ENCODE results near the gene CDC37. TPM values are rescaled to one million over a fixed set of nuclear protein-coding genes. Genes with fewer than 3 reads are reported as not detected.
"Not testable (repeated sequence)": the region's sequence is repeated elsewhere in the genome, so short reads cannot be mapped to it uniquely, and the experiment has no call there.

Gene CDC37
- total RNA-seq, 2 donors from 2014 or later, result 106 to 109 TPM

DNA sequence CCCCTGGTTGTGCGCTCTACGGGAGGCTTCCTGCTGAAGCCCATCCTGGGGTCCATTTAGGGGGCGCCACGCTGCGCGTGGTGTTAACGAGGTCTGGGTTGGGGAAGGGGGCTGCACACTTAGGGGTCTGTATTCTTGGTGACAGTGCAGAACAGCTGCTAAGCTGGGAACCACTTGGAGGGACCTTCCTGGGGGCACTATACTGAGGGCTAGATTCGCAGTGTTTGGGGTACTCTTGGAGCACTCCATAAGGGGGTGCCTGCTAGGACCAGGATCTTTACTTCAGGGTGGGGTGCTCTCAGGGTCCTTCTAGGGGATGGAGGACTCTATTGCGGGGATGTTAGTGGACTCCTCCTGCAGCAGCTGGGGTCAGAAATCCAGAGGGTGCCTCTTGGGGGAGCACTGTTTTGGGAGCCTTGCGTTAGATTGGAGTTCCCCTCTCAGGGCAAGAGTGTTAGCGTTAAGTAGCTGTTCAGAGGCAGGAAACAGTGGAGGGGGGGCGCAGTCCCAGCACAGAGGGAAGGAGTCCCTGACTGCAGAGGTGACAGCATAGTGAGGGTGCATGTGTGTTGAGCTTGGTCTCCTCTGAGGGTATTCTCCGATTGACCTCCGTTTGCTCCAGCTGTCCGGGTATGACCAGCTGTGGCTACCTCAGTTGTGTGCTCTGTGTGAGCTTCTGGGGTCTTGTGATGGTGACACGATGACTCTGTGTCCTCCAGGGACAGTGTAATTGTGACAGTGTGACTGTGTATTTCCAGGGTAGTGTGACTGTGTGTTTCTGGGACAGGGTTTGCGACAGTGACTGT is 18.1 kb upstream of the CDC37 start:
- no peak for DNase-seq (ENCODE audit: low spot score)
- intact Hi-C loops (cut with DNase I), result no loop called here

DNA sequence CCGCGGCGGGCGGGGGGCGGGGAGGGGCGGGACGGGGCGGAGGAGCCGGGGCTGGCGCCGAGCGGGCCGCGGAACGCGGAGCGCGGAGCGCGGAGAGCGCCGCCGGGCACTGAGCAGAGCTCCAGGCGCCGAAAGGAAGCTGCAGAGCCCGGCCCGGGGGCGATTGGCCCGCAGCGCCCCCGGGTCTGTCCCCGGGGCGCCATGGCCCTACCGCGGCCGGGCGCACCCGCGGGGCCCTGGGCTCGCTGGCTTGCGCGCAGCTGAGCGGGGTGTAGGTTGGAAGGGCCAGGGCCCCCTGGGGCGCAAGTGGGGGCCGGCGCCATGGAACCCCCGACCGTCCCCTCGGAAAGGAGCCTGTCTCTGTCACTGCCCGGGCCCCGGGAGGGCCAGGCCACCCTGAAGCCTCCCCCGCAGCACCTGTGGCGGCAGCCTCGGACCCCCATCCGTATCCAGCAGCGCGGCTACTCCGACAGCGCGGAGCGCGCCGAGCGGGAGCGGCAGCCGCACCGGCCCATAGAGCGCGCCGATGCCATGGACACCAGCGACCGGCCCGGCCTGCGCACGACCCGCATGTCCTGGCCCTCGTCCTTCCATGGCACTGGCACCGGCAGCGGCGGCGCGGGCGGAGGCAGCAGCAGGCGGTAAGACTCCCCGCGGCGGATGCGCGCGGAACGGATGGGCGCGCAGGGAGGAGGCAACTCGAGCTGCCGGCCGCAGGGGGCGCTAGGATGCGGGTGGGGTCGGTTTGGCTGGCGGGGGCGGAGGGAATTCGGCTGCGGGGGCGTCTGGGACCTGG is 17.3 kb upstream of the CDC37 start, which contains the start of gene PDE4A:
TSS of gene PDE4A (plus strand) at position 95 of the 796 bp plus-strand sequence. CDS start at position 322, 227 bp downstream.
- peak; percentile 84 for DNase-seq (ENCODE audit: low spot score)
- intact Hi-C loops (cut with DNase I), result no loop called here

DNA sequence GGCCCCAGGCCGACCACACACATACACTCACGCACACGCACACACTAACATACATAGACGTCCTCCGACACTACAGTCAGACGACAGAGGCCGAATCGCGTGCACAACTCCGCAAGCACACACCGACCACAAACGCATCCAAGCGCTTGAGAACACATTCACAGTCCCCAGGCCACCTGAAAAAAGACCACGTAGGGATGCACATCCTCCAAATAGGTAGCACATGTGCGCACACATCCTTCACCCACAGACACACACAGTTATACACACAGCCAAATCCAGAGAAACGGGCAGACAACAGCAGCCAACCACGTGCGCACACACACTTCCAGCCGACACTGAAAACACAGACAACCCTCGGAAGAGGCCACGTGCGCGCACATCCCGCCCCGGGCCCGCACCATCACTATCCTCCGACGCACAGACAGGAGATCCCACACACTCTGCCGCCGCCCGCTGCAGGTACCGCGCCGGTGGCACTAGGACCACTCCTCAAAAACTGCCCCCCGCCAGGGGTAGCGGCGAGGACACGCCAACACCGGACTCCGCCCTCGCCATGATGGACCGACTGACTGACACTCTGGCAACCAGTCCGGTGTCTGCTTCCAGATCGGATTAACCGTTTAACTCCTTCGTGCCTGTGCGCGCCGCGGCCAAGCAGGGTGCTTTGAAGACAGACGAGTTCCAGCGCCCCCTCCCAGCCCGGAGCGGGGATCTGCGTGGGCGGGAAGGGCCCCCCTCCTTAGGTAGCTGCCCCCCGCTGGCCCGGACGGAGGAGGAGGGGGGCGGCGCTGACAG is 16.5 kb upstream of the CDC37 start:
- intact Hi-C loops (cut with DNase I), result no loop called here
- peak; percentile 82 for DNase-seq (ENCODE audit: low spot score)

DNA sequence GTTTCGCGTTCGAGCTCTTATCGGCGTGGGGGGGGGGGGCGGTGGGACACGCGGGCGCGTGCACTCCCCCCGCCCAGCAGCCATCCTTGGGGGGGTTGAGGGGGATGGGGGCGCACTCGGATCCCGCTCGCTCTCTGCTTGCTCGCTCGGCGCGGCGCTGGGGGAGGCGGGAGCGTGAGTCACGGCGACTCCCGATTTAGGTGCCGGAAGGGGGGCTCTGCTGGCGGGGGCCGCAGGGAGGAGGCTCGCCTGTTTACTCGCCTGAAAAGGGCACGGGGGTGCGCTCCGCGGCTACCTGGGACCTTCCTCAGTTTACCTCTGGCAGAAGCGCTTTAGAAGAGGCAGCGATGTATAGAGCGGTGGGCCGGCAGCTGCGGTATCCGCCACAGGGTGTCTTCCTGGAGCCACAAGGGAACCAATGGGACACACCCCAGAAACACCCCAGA is 15.9 kb upstream of the CDC37 start:
- intact Hi-C loops (cut with DNase I), result no loop called here
- DNase-seq (ENCODE audit: low spot score), result no peak

DNA sequence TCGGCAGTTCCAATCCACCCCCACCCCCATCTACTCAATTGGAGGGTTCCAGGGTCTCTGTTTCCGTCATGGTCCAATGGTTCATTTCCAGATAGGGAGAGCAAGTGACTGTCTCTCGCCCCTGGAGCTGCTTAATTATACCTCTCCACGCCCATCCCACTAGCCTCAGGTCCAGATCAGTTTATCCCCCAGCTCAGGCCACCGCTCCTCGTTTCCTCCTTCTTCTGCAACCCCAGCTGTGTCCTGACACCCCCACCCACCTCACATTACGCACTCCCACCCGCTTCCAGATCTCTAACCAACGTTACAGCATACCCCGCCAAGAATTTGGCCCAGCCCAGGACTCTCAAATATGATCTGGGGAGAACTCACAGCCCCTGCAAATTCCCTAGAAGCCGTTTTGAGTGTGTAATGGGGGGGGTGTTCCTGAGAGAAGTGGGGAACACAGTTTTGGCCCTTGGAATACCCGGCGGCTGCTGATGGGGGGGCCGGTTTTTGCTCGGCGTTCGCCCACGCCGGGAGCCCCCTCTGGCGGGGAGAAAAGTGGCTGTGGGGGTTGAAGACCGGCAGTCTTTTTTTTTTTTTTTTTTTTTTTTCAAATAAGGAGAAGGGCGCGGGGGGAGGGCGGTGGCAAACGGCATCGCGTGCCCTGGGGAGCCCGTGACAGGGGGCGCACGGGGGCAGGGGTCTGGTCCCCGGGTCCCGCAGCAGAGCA is 15.3 kb upstream of the CDC37 start:
- intact Hi-C loops (cut with DNase I), result no loop called here
- DNase-seq (ENCODE audit: low spot score), result no peak

DNA sequence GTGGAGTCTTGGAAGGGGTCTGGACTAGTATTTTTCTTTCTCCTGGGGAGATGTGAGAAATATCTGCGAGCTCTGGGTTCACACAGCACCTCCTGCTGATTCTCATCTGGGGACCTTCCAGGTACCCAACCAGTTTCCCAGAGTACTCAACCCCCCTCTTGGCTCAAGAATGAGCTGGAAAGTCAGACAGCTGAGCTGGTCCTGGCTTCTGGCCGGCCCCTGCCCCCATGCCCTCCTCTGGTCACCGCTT is 14.8 kb upstream of the CDC37 start:
- intact Hi-C loops (cut with DNase I), result no loop called here
- no peak for DNase-seq (ENCODE audit: low spot score)

DNA sequence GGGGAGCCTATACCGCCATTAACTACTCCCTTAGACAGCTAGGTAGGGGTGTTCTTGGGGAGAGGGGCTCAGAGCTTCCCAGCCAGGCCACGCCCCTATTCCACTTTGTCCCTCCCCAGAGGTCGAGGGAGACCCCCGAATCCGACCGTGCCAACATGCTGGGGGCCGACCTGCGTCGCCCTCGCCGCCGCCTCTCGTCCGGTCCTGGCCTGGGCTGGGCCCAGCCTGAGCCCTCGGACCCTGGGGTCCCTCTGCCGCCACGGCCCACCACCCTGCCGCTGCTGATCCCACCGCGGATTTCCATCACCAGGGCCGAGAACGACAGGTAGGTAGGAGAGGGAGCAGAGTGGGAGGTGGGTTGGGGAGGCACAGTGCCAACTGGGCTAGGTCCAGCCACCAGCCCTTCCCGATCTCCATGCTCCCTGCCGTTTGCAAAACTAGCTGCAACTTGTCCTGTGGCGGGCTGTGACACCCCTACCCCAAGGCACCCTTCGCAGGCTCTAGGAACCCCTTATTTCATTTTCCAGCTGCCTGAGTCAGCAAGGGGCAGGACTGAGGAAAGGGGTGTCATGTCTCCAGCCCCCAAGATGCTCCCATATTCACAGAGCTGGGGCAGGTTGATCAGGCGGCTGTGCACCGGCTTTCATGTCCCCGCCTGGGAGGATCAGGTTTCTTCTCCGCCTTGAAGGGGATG is 14.3 kb upstream of the CDC37 start:
- DNase-seq (ENCODE audit: low spot score), result no peak

DNA sequence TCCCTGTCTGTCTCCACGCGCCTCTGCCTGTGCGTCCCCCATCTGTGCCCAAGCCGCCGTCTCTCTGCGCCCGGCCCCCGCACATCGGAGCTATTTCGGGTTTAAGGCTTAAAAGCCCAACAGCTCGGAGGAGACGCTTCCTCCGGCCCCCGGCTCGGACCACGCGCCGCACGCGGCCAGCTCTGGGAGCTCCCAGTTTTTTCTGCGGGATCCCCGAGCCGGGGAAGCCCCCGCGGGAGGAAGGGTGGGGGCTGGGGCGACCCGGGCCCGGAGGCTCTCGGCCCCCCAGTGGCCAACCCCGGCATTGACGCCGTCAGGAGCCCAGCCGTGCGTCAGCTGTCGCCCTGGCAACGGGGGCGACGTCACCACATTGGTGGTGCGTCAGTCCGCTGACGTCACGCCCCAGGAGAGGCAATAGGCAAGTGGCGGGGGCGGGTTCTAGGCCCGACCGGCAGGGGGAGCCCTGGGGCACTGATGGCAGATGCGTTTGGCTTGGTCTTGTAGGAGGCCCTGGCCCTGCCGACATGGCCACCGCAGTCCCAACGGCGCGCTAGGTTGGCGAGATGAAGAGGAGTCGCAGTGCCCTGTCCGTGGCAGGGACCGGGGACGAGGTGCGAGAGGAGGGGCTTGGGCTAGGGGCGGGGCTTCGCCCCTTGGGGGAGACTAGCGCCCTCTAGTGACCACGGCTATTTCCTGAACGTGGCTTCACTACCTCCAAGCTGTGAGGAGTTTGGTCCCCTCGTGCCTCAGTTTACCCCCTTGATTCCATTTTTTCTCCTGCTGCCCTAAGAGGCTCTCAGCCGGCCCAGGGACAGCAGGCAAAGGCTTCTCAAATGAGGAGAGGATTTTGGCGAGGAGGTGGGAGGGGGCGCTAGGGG is 13.3 kb upstream of the CDC37 start:
- intact Hi-C loops (cut with DNase I), result no loop called here
- DNase-seq (ENCODE audit: low spot score), result peak; percentile 96

More for the DNA sequence above, 14.3 kb upstream of the CDC37 start:
- intact Hi-C loops (cut with DNase I), result no loop called here

DNA sequence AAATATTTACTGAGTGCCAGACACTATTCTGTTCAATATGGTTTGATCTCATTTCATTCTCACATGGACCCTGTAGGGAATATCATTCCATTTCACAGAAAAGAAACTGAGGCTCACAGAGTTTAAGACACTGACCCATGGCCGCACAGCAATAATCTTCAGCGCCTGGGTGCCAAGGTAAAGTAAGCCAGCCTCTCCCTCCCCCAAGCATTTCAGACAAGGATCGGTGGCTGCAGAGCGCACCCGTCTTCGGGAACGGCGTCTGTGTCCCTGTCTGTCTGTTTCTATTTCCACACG is 12.7 kb upstream of the CDC37 start:
- intact Hi-C loops (cut with DNase I), result no loop called here
- no peak for DNase-seq (ENCODE audit: low spot score)

DNA sequence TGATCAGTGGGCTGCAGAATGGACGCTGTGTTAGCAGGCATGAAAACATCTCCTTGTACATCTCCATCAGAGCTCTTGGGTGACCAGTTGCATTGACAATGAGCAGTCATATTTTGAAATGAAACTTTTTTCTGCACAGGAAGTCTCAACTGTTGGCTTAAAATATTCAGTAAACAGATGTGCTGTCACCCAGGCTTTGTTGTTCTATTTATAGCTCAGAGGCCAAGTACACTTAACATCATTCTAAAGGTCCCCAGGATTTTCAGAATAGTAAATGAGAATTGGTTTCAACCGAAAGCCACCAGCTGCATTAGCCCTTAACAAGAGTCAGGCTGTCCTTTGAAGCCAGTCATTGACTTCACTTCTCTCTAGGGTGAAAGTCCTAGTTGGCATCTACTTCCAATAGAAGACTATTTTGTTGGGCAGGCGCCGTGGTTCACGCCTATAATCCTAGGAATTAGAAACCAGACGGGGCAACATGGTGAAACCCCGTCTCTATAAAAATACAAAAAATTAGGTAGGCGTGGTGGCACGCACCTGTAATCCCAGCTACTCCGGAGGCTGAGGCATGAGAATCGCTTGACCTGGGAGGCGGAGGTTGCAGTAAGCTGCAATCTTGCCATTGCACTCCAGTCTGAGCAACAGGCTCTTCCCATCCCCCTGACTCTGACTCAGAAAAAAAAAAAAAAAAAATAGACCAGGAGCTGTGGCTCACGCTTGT is 9.1 kb upstream of the CDC37 start:
- no peak for DNase-seq (ENCODE audit: low spot score)
- intact Hi-C loops (cut with DNase I), result no loop called here

DNA sequence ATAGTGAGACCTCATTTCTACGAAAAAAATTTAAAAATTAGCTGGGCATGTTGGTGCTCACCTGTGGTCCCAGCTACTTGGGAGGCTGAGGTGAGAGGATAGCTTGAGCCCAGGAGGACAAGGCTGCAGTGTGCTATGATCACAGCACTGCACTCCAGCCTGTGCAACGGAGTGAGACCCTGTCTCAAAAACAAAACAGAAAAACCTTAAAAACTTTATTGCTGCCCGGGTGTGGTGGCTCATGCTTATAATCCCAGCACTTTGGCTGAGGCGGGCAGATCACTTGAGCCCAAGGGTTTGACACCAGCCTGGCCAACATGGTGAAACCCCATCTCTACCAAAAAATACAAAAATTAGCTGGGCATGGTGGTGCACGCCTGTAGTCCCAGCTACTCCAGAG is 7.9 kb upstream of the CDC37 start:
- intact Hi-C loops (cut with DNase I); DNase-seq (ENCODE audit: low spot score): not testable (repeated sequence)

DNA sequence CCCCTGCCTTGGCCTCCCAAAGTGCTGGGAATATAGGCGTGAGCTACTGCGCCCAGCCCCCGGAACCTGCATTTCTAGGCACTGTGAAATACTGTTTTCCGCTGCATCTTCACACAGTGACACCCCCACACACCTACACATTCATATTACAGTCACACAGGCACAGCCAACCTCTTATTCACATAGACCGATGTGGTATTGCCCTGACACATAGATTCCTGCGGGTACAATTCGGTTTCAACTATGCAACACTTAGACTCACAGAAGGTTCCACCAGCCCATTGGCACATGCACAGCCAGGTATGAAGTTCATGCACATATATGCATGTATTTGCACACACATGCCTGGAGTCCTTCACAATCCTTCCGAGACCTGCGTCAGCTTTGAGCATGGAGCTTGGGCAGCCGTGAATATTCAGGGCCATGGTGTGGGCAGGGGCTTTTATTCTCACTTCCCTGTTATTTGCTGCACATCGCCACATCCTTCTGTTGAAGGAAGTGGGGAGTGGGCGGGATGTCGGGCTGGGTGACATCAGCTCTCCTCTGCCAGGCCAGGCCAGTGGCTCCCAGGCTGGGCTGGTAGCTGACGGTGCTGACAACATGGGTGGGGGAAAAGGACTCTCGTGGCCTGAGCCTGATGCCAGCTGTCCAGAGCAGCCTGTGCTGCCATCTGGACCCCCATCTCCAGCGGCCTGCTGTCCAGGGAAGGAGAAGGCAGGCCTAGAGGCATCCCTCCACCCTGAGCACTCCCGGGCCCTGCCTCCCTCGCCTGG is 5.4 kb upstream of the CDC37 start:
- no peak for DNase-seq (ENCODE audit: low spot score)
- intact Hi-C loops (cut with DNase I), result loop anchor here (1.0 to 10.0 kb wide), 2 partner anchors 15 to 166 kb away; no protein-coding TSS in a partner anchor

DNA sequence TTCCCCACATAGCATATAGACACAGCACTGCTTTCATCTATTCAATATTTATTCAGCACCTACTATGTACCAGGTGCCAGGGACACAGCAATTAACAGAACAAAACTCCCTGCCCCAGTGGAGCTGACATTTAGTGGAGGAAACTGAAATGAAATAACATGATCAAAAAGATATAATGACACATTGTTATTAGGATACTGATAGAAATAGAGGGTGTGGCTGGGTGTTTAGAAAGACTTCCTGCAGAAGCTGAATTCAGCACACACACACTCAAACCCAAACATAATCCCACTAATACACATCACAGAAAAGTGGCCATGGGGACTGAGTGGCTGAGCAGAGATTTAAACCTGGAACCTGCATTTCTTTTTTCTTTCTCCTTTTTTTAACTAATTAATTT is 3.8 kb upstream of the CDC37 start:
- DNase-seq (ENCODE audit: low spot score), result no peak
- intact Hi-C loops (cut with DNase I), result loop anchor here in 1 of 2 donors (10.0 kb wide), 1 partner anchor 168 kb away; no protein-coding TSS in a partner anchor

DNA sequence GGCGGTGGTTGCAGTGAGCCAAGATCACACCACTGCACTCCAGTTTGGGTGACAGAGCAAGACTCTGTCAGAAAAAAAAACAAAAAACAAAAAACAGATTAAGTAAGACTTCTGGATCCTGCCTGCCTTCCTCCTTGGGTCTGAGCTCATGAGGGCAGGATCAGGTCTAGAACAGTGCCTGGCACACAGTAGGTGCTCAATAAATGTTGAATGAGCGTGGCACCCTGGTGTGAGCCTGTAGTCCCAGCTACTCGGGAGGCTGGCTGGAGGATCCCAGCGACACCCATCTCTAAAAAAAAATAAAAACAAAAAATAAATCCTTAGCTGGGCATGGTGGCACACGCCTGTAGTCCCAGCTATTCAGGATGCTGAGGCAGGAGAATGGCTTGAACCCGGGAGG is 2.8 kb upstream of the CDC37 start:
- intact Hi-C loops (cut with DNase I), result loop anchor here in 1 of 2 donors (10.0 kb wide), 1 partner anchor 169 kb away; no protein-coding TSS in a partner anchor
- DNase-seq (ENCODE audit: low spot score), result no peak

DNA sequence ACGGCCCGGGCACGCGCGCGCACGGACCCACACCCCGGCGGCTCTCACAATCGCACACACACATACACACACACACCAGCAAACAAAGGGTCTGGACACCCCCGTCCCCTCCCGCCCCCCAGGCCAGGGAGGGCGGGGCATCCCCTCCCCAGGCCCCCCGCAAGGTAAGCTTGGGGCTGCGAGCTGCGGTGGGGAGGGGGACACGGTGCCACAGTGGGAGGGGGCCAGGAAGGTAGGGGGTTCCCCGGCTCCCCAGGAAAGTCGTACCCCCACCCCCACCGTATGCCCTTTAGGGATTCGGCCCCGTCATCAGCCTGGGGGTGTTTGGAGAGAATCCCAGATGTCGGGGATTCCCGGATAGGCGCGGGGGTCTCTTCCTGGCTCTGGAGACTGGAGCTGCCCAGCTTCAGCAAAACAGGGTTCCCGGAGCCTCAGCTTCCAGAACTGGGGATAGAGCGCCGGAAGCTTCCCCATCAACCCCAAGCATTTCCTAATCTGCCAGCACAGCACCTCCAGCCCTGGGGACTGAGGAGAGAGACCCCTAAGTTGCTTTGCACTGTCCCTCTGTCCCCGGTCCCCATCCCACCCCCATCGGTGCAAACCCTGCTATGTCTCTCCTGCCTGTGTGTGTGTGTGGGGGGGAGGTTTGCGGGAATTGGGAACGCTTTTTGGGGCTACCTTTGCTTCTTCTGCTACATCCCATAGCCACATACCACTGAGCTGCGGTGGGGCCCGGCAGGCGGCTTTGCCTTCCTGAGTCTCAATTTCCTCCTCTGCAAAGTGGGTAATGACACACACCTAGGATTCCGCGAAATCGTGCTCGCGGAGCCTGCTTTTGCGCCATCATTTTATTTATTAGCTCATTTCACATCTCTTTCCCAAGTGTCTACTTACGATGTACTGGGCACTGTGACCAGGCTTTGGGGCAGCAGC is 1.8 kb upstream of the CDC37 start:
- intact Hi-C loops (cut with DNase I), result loop anchor here in 1 of 2 donors (10.0 kb wide), 1 partner anchor 170 kb away; no protein-coding TSS in a partner anchor
- DNase-seq (ENCODE audit: low spot score), result no peak

All from posterior vena cava (tissue), 2 donors.